RPMI8226 (cell line): ENCODE data around the gene TMTC2.

Experiments used
- DNase-seq: peaks from one replicate; pipeline ENCODE4 v3.0.0-alpha.2; 2015

The TMTC2 gene

GRCh38 chr12:82848845-82849244 lies 162.1 kb downstream of the TMTC2 start:
- DNase-seq, result no peak

DNA sequence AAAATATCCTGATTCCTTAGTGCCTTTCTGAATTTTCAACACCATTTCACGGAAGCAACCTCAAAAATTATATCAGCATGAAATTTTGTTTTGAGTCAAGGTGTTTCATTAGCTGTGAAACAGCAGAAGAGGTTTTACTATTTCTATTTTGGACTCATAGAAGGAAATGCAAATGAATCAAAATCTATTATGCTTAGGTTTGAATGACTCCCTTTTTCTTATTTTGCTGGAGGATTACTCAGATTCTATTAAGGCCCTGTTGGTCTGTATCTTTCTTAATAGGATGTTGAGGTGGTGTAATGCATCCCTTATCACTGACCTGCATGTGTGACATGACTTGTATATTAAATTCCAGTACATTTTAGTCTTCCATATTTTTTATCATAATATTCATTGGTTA lies 165.8 kb downstream of the TMTC2 start:
- no peak for DNase-seq

GRCh38 chr12:82855872-82856271 lies 169.2 kb downstream of the TMTC2 start:
- no peak for DNase-seq

DNA sequence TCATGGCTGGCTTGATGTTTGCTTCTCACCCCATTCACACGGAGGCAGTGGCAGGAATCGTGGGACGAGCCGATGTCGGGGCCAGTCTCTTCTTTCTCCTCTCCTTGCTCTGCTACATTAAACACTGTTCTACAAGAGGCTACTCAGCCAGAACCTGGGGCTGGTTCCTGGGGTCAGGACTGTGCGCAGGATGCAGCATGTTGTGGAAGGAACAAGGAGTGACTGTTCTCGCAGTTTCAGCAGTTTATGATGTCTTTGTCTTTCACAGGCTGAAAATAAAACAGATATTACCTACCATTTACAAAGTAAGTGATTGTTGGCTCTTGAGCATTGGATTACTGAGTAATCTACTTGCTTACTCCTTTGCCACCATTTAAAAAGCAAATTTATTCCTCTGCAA lies 170.6 kb downstream of the TMTC2 start:
- no peak for DNase-seq

DNA sequence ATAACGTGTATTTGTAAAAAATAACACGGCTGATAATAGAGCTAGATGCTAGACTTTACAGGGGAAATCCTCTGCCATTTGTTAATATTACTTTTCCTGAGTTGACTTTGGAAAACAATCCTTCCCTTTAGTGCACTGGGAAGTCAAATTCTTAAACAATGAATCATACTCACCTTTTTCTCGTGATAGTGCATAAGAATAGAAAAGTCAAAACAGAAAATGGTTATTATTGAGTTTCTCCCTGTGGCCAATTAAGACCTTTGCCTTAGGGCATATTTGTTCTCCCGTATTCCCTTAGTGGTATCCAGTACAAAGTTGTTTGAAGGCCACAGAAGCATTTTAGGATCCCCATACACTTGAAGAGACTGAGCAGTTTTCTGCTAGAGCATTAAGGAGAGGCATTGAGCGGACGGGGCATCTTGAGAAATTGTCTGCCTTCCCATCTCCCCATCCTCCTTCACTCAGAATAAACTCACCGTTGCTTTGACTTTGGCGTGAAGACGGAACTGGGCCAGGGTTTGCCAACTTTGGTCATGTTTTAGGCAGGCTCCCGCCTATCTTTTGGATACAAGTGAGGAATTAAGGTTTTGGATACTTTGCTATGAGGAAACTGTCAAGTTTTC lies 171.3 kb downstream of the TMTC2 start:
- DNase-seq, result no peak

GRCh38 chr12:82858534-82858917 lies 171.8 kb downstream of the TMTC2 start:
- no peak for DNase-seq

GRCh38 chr12:82862069-82862841 lies 175.5 kb downstream of the TMTC2 start:
- no peak for DNase-seq

- DNase-seq, result no peak
Measured at GRCh38 chr12:82862876-82863649, 176.4 kb downstream of the TMTC2 start.

- DNase-seq, result no peak
Measured at GRCh38 chr12:82866227-82866775, 179.6 kb downstream of the TMTC2 start.

DNA sequence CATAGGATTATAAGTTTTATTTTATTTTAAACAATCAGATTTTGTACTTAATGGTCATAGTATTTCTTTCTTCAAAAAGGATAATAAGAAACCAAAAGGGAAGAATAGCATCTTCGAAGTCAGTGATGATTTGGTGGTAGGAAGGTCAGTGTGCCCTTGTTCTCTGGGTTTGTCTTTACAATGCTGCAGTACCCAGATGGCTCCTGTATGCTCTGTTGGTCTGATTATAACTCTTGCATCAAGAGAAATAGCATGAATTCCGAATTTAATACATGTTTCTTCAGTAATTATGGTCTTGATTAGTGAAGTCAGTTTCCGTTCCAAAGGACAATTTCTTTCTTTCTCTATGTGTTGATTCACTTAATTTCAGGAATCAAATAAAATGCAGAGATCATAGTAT lies 180.2 kb downstream of the TMTC2 start:
- no peak for DNase-seq

GRCh38 chr12:82867762-82868500 lies 181.2 kb downstream of the TMTC2 start:
- DNase-seq, result no peak

DNA sequence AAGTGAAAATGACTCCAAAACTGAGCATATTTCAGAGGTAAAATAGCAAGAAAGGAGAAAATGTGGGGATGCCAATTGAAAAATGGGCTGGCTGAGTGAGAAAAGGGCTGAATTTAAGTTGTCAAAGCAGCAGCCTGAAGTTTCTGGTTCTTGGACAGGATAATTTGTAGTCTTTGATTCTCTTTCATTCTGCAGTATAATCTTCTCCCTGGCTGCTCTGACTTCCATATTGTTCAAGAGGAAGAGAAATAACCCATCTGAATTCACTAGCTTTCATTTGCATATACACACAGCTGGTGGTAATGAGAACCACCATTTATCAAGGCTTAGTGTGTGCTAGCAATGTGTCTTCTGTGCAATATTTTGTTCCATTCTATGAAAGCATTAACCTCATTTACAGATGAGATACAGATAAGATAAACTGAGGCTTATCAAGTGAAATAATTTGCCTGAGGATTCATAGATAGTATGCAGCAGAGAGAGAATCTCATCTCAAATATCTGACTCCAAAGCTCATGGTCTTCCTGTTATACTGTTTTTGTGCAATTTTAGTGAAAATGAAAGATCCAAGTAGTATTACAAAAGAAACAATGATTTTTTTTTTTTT lies 184.2 kb downstream of the TMTC2 start:
- DNase-seq, result no peak

GRCh38 chr12:82872088-82872487 lies 185.4 kb downstream of the TMTC2 start:
- no peak for DNase-seq

GRCh38 chr12:82873309-82873708 lies 186.6 kb downstream of the TMTC2 start:
- DNase-seq, result no peak

- DNase-seq, result no peak
Measured at GRCh38 chr12:82873951-82874350, 187.2 kb downstream of the TMTC2 start.

GRCh38 chr12:82874945-82875344 lies 188.2 kb downstream of the TMTC2 start:
- no peak for DNase-seq

DNA sequence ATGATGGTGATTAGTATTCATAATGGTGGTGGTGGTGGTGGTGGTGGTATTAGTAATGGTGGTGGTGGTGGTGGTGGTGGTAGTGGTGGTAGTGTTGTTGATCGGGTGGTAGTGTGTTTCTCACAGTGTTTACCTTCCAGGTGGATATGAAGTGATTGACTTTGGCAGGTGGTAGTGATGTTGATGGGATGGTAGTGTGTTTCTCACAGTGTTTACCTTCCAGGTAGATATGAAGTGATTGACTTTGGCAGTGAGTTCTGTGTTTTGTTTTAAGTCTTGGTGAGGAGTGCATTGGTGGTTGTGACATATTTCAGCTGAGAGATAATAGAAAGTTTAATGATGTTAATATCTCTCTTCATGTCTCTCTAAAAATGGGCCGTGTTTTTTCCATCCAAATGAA lies 189.4 kb downstream of the TMTC2 start:
- no peak for DNase-seq

DNA sequence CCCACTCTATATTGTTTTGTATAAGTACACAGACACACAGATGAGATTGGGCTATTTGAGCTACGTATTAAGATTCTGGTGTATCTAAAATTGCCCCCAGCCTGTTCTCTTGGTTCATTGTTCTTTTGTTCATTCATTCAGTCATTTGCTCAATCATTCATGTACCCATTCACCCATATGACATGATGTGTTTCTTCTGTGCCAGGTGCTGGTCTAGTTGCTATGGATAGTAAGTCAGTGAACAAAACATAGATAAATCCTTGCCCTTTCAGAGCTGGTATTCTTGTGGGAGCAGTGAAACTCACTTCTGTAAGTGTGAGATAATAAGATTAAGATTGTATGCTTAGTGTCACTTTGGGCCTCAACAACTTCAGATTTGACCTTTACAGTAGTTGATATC lies 191.3 kb downstream of the TMTC2 start:
- DNase-seq, result no peak

DNA sequence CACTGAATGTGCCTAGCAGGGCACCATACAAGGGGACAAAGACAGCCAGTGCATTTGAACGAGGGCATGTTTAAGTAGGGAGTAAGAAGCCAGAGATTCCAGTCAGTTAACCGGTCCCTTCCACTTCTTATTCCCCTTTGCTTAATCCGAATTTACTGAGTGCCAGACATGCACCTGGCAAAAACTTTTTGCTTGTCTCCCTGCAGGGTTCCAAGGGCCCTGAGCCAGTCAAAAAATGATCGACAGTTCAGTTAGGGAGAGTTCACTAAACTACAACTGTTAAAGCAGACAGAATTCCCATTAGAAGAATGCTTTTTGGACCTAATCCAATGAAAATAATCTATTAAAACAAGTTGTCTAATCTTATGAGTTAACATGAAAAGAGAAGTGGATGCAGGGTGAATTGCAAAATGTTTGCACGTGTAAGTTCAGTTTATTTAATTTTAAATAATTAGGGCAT lies 193.8 kb downstream of the TMTC2 start:
- DNase-seq, result no peak

GRCh38 chr12:82883394-82884355 lies 197.0 kb downstream of the TMTC2 start:
- DNase-seq, result no peak

DNA sequence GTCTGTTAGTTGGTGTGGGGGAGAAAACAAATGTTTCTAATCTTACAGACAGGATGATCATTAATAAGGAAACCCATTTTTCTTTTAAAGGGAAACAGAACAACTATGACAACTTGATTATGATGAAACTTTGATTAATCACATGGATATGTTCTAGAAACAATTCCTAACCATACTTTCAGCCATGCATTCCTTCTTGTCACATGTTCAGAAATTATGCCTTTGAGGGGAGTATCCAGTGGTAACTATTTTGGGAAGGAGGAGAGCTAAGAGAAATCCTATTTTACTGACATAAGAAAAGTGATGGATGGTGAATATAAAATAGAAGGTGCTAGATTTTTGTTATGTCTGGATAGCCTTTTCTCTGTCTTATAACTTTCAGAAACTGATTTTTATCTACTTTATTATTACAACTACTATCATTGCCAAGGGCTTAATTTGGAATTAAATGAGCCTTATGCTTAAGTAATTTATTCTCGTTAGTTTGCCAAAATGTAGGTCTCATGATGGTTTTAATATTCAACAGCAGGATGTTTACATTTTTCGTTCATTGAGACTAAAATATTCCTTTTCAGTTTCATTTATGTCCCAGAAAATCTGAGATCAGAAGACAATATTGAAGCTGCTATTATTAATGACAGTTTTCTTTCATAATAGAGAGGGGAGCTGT lies 200.1 kb downstream of the TMTC2 start:
- DNase-seq, result no peak
